HG03064 (cell line): ENCODE results near the gene SLC48A1.

Experiments
- ATAC-seq: cut with Tn5 transposase; IDR thresholded peaks from one replicate; pipeline ENCODE4 v1.9.1; 2021; ENCODE audit warnings: low read depth; ENCODE audit not compliant: unreplicated experiment

SLC48A1 gene

DNA sequence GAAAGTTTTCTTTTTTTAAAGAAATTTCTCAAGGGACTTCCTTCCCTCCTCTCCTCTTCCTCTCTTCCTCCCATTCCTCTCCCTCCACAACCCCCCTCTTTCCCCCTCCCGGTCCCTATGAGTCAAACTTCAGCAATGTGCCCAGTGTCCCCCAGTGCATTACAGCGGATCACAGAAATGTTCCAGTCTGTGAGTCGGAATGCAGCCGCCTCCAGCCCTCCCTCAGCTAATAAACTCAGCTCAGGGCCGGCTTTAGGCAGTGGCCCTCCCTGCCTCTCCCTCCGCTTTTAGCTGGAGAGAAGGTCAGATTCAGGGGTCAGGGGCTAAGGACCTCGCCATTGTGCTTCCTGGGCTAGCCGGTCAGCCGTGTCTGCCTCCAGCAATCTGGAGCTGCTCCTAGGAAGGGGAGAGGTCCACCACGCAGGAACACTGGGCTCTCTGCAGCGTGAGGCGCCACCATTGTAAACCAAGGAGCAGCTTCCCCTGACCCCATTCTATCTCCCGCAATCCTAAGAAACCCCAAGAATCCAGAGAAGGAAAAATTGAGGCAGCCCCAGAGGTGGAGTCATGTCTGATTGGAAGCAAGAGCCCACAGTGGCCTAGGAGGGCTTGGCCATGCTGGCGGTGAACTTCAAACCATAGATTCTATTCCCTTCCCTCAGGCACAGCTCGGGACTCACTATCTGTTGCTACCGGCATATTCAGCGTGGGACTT, 47.8 kb downstream of the SLC48A1 start:
- no peak for ATAC-seq

- no peak for ATAC-seq
Observed at GRCh38 chr12:47821346-47821706, 48.3 kb downstream of the SLC48A1 start.

- no peak for ATAC-seq
Observed at GRCh38 chr12:47822401-47822800, 49.4 kb downstream of the SLC48A1 start.

DNA sequence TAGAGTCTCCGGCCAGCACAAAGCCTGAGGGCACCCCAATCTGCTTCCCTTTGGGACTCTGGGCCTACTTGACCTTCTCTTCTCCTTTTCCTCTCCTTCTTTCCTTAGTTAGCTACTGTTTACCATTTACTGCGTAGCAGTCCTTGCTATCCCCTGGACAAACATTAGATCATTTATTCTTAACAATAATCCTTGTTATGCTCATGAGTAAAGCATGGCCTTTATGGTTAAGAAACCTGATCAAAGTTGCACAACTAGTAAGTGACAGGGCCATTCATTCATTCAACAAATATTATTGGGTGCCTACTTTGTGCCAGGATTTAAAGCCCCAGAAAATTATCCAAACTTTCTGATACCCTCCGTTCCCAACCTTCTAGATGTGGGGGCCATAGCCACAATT, 49.8 kb downstream of the SLC48A1 start:
- no peak for ATAC-seq

GRCh38 chr12:47823422-47824086, 50.5 kb downstream of the SLC48A1 start:
- no peak for ATAC-seq

GRCh38 chr12:47824198-47824597, 51.2 kb downstream of the SLC48A1 start:
- ATAC-seq = no peak

DNA sequence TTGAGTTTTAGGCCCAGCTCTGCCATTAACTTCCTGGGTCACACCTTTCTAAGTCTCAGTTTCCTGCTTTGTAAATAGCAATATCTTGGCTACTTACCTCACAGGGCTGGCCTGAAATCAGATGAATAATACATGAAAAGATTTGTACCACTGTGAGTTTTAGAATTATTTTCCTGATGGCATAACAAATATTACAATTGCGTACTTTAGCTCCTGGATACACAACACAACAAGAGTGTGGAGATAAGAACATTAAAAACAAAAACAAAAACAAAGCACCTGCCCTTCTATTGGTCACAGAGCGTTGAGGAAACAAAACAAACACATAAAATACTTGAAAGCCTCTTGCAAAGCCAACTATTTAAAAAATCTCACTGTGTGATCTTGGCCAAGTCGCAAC, 51.6 kb downstream of the SLC48A1 start:
- ATAC-seq = no peak

DNA sequence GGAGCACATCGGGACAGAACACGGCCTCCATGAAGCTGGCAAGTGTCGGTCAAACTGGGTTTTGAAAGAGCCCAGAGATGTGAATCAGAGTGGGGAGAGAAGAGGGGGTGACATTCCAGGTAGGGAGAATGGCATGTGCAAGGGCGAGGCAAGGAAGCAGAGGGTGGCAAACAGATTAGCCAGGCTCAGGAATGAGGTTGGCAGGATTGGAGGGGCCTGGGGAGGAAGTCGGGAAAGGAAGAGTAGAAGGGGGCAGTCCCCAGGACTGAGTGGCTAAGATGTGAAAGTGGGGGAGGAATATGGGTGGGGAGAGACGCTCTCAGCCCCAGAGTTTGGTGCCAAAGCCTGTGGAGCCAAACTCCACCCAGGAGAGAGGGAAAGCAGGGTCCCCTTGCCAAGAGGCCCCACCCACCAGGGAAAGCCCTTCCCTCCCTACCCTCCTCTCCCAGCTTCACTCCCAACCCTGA, 52.2 kb downstream of the SLC48A1 start:
- no peak for ATAC-seq

DNA sequence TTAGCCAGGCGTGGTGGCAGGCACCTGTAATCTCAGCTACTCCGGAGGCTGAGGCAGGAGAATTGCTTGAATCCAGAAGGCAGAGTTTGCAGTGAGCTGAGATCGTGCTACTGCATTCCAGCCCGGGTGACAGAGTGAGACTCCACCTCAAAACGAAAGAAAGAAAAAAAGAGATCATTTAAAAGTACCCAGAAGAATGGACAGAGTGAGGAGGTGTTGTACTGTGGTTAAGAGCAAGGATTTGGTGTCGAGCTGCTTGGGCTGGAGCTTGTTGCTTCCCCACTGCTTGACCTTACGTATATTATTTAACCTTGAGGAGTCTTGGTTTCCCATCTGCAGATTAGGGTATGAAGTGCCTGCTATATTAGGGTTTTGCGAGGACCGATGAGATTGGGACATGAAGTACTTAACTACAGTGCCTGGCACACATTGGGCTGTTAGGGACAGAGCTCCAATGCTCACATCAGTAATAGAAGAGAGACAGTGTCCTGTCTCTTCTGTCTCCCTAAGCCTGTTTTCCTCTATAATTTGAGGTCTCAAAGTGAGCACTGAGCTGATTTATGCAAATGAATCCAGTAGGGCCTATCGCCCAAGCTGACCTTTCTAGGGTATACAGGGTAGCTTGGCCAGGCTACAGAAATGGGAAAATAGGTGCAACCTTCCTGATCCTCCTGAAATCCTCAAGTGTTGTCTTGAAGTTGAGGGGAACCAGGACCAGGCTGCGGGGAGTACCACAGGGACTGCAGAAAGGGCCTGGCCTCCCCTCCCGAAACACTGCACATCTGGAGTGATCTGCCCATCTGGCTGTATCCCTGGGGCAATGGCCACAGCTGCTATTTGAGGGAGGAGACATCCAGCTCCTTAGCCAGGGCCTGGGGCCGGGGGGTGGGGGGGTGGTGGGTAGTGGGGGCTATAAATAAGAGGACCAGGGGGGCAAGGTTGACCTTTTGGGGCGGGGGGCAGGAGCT, 55.3 kb downstream of the SLC48A1 start:
- no peak for ATAC-seq

DNA sequence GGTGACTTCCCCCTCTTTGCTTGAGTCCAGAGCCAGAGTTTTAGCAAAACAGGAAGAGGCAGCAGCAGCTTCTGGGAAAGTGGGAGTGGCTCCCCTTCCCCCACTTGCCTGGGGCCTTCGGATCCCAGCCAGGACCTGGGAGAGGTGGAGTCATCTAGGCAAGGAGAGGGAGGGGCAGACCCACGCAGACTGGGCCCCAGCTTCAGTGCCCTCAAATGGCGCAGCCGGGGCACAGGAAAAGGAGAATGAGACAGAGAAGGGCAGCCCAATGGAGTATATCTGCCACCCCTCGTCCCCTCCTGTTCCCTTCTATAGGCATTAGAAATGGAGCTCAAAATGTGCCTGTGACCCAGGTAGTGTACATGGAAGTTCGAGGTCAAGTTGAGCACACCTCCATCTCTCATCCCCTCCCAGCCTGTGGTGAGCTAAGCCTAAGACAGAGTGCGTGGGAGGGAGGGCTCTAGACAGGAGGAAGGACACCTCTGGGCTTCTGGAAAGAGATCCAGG, 56.0 kb downstream of the SLC48A1 start:
- no peak for ATAC-seq

GRCh38 chr12:47829584-47829983, 56.5 kb downstream of the SLC48A1 start:
- ATAC-seq = no peak
